Mucosa of rectum (tissue), 2 donors: ENCODE results near the gene FAT1.

Source experiments
- H3K27ac ChIP-seq, 2 donors: one replicate each; pipeline ENCODE4 v1.7.0; 2013; ENCODE audit warnings: inconsistent platforms in 2 of 2, low read depth in 2 of 2, low read length in 2 of 2
- H3K27me3 ChIP-seq, 2 donors: one replicate each; pipeline ENCODE4 v1.7.0; 2013; ENCODE audit warnings: low read length in 2 of 2; ENCODE audit not compliant: control insufficient read depth in 2 of 2, insufficient read depth in 2 of 2
- H3K36me3 ChIP-seq, 2 donors: one replicate each; pipeline ENCODE4 v1.7.0; 2013; ENCODE audit warnings: low read length in 2 of 2; ENCODE audit not compliant: control insufficient read depth in 2 of 2, insufficient read depth in 2 of 2
- H3K4me1 ChIP-seq, 2 donors: one replicate each; pipeline ENCODE4 v1.7.0; 2013; ENCODE audit warnings: low read length in 2 of 2, mild to moderate bottlenecking in 1 of 2; ENCODE audit not compliant: control insufficient read depth in 2 of 2, insufficient read depth in 2 of 2
- H3K4me3 ChIP-seq, 2 donors: one replicate each; pipeline ENCODE4 v1.7.0; 2013; ENCODE audit warnings: low read length in 2 of 2
- H3K9ac ChIP-seq, 2 donors: one replicate each; pipeline ENCODE4 v1.7.0; 2013; ENCODE audit warnings: low read length in 2 of 2, low read depth in 1 of 2, mild to moderate bottlenecking in 1 of 2
- H3K9me3 ChIP-seq, 2 donors: one replicate each; pipeline ENCODE4 v1.7.0; 2013; ENCODE audit warnings: low read length in 2 of 2; ENCODE audit not compliant: control insufficient read depth in 2 of 2
- donor health status: healthy.
- donor health status: Normal muscosa, but diverticular disease.

The FAT1 gene

GRCh38 chr4:186627226-186627865 is 96.3 kb downstream of the FAT1 start:
- peaks cover 60 to 65% of the 10 kb centered on the region in 2 donors for H3K36me3 ChIP-seq
- H3K27me3 ChIP-seq, result no peaks in the 10 kb centered on the region
- H3K4me3 ChIP-seq, result no peak overlapping the region
- H3K27ac ChIP-seq, result no peak overlapping the region
- H3K9ac ChIP-seq, result no peak overlapping the region
- H3K4me1 ChIP-seq, result no peaks in the 10 kb centered on the region
- H3K9me3 ChIP-seq, result no peaks in the 10 kb centered on the region

- H3K9ac ChIP-seq, result no peak overlapping the region
- peaks cover 67 to 69% of the 10 kb centered on the region in 2 donors for H3K36me3 ChIP-seq
- no peaks in the 10 kb centered on the region for H3K9me3 ChIP-seq
- no peaks in the 10 kb centered on the region for H3K4me1 ChIP-seq
- no peaks in the 10 kb centered on the region for H3K27me3 ChIP-seq
- no peak overlapping the region for H3K4me3 ChIP-seq
- H3K27ac ChIP-seq, result no peak overlapping the region
Measured at GRCh38 chr4:186624951-186625350, 98.7 kb downstream of the FAT1 start.

- H3K9me3 ChIP-seq, result no peaks in the 10 kb centered on the region
- peaks cover 70 to 76% of the 10 kb centered on the region in 2 donors for H3K36me3 ChIP-seq
- no peak overlapping the region for H3K9ac ChIP-seq
- H3K4me1 ChIP-seq, result no peaks in the 10 kb centered on the region
- no peak overlapping the region for H3K27ac ChIP-seq
- H3K4me3 ChIP-seq, result no peak overlapping the region
- no peaks in the 10 kb centered on the region for H3K27me3 ChIP-seq
Measured at GRCh38 chr4:186623546-186623945, 100.1 kb downstream of the FAT1 start.

GRCh38 chr4:186622788-186623464 is 100.7 kb downstream of the FAT1 start:
- Histone ChIP-seq H3K4me1 (no peaks in the 10 kb centered on the region), H3K36me3 (peaks cover 65 to 71% of the 10 kb centered on the region in 2 donors), H3K9ac (no peak overlapping the region), H3K27ac (no peak overlapping the region), H3K27me3 (no peaks in the 10 kb centered on the region), H3K4me3 (no peak overlapping the region), H3K9me3 (no peaks in the 10 kb centered on the region)

GRCh38 chr4:186621959-186622553 is 101.6 kb downstream of the FAT1 start:
- Histone ChIP-seq H3K4me1 (no peaks in the 10 kb centered on the region), H3K27ac (no peak overlapping the region), H3K9ac (no peak overlapping the region), H3K9me3 (no peaks in the 10 kb centered on the region), H3K4me3 (no peak overlapping the region), H3K36me3 (peaks cover 62 to 68% of the 10 kb centered on the region in 2 donors), H3K27me3 (no peaks in the 10 kb centered on the region)

- H3K4me1 ChIP-seq, result no peaks in the 10 kb centered on the region
- no peak overlapping the region for H3K4me3 ChIP-seq
- no peak overlapping the region for H3K27ac ChIP-seq
- H3K27me3 ChIP-seq, result no peaks in the 10 kb centered on the region
- H3K9ac ChIP-seq, result no peak overlapping the region
- no peaks in the 10 kb centered on the region for H3K9me3 ChIP-seq
- H3K36me3 ChIP-seq, result peaks cover 59 to 84% of the 10 kb centered on the region in 2 donors
Measured at GRCh38 chr4:186619088-186619487, 104.6 kb downstream of the FAT1 start.

GRCh38 chr4:186617921-186618320 is 105.7 kb downstream of the FAT1 start:
- Histone ChIP-seq H3K27ac (no peak overlapping the region), H3K9me3 (no peaks in the 10 kb centered on the region), H3K4me3 (no peak overlapping the region), H3K4me1 (no peaks in the 10 kb centered on the region), H3K27me3 (no peaks in the 10 kb centered on the region), H3K9ac (no peak overlapping the region), H3K36me3 (peaks cover 59 to 80% of the 10 kb centered on the region in 2 donors)

- Histone ChIP-seq H3K4me1 (no peaks in the 10 kb centered on the region), H3K27ac (no peak overlapping the region), H3K36me3 (peaks cover 69 to 71% of the 10 kb centered on the region in 2 donors), H3K4me3 (no peak overlapping the region), H3K9me3 (no peaks in the 10 kb centered on the region), H3K9ac (no peak overlapping the region), H3K27me3 (no peaks in the 10 kb centered on the region)
Measured at GRCh38 chr4:186607490-186607889, 116.2 kb downstream of the FAT1 start.

- Histone ChIP-seq H3K4me3 (no peak overlapping the region), H3K36me3 (peaks cover 72 to 74% of the 10 kb centered on the region in 2 donors), H3K9ac (no peak overlapping the region), H3K4me1 (no peaks in the 10 kb centered on the region), H3K9me3 (no peaks in the 10 kb centered on the region), H3K27ac (no peak overlapping the region), H3K27me3 (no peaks in the 10 kb centered on the region)
Measured at GRCh38 chr4:186606591-186606992, 117.1 kb downstream of the FAT1 start.

GRCh38 chr4:186605261-186605865 is 118.3 kb downstream of the FAT1 start:
- no peaks in the 10 kb centered on the region for H3K27me3 ChIP-seq
- H3K27ac ChIP-seq, result no peak overlapping the region
- no peak overlapping the region for H3K4me3 ChIP-seq
- peaks cover 64 to 73% of the 10 kb centered on the region in 2 donors for H3K36me3 ChIP-seq
- H3K9me3 ChIP-seq, result no peaks in the 10 kb centered on the region
- H3K9ac ChIP-seq, result no peak overlapping the region
- H3K4me1 ChIP-seq, result no peaks in the 10 kb centered on the region
